ENCODE data around the gene TMEM132C.

DNA sequence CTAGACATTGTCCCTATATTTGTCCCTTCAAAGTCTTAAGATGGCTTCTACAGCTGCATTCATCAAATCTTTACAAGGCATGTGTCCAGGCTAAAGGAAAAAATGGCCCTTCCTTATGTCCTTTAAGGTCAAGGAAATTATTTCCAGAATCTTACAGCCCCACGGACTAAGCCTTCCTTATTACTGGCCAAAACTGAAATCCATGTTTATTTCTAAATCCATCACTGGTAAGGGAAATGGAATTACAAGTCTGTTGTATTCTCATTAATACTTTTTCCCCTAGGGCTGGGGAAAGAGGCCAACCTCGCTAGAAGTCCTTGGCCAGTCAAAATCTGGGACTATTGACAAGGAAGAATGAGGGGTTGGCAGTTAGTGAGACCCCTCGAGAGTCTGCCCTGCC, 252.5 kb downstream of the TMEM132C start:
- TF ChIP-seq, protein P1, sequence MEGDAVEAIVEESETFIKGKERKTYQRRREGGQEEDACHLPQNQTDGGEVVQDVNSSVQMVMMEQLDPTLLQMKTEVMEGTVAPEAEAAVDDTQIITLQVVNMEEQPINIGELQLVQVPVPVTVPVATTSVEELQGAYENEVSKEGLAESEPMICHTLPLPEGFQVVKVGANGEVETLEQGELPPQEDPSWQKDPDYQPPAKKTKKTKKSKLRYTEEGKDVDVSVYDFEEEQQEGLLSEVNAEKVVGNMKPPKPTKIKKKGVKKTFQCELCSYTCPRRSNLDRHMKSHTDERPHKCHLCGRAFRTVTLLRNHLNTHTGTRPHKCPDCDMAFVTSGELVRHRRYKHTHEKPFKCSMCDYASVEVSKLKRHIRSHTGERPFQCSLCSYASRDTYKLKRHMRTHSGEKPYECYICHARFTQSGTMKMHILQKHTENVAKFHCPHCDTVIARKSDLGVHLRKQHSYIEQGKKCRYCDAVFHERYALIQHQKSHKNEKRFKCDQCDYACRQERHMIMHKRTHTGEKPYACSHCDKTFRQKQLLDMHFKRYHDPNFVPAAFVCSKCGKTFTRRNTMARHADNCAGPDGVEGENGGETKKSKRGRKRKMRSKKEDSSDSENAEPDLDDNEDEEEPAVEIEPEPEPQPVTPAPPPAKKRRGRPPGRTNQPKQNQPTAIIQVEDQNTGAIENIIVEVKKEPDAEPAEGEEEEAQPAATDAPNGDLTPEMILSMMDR (IDR thresholded peaks at IDR 0.05) = no peak
- no peak for TF ChIP-seq POLR2A (IDR thresholded peaks at IDR 0.05)

All from sigmoid colon (tissue), 3 donors.